GM18873 (cell line): ENCODE results near the gene C1orf116.

Source experiments
- ATAC-seq: cut with Tn5 transposase; IDR thresholded peaks from one replicate; pipeline ENCODE4 v1.9.1; 2021; ENCODE audit warnings: mild to moderate bottlenecking, moderate library complexity, moderate number of reproducible peaks; ENCODE audit not compliant: unreplicated experiment, low FRiP score

Gene C1orf116

GRCh38 chr1:207021876-207022596 is 10.5 kb downstream of the C1orf116 start:
- no peak for ATAC-seq

GRCh38 chr1:207021139-207021861 is 11.3 kb downstream of the C1orf116 start:
- ATAC-seq: no peak

- ATAC-seq: no peak
Observed at GRCh38 chr1:207020709-207021107, 11.8 kb downstream of the C1orf116 start.

- ATAC-seq: no peak
Observed at GRCh38 chr1:207020065-207020708, 12.4 kb downstream of the C1orf116 start.

- ATAC-seq: no peak
Observed at GRCh38 chr1:207019661-207020060, 12.9 kb downstream of the C1orf116 start.

GRCh38 chr1:207019161-207019560 is 13.4 kb downstream of the C1orf116 start:
- ATAC-seq: no peak

- no peak for ATAC-seq
Observed at GRCh38 chr1:207018707-207019106, 13.8 kb downstream of the C1orf116 start.

GRCh38 chr1:207017615-207018559 is 14.7 kb downstream of the C1orf116 start:
- ATAC-seq: no peak

- no peak for ATAC-seq
Observed at GRCh38 chr1:207015791-207016190, 16.8 kb downstream of the C1orf116 start.

GRCh38 chr1:207014728-207015127 is 17.8 kb downstream of the C1orf116 start:
- ATAC-seq: no peak

- ATAC-seq: no peak
Observed at GRCh38 chr1:207013321-207014085, 19.1 kb downstream of the C1orf116 start.

GRCh38 chr1:207010726-207011125 is 21.8 kb downstream of the C1orf116 start:
- ATAC-seq: no peak

- no peak for ATAC-seq
Observed at GRCh38 chr1:207009945-207010344, 22.6 kb downstream of the C1orf116 start.

- ATAC-seq: no peak
Observed at GRCh38 chr1:207009182-207009850, 23.2 kb downstream of the C1orf116 start.

GRCh38 chr1:207007352-207008033 is 25.1 kb downstream of the C1orf116 start:
- ATAC-seq: no peak

- ATAC-seq: no peak
Observed at GRCh38 chr1:207006914-207007313, 25.6 kb downstream of the C1orf116 start.

- no peak for ATAC-seq
Observed at GRCh38 chr1:207006083-207006482, 26.5 kb downstream of the C1orf116 start.
